ENCODE results near the gene XRCC1.

Gene XRCC1

DNA sequence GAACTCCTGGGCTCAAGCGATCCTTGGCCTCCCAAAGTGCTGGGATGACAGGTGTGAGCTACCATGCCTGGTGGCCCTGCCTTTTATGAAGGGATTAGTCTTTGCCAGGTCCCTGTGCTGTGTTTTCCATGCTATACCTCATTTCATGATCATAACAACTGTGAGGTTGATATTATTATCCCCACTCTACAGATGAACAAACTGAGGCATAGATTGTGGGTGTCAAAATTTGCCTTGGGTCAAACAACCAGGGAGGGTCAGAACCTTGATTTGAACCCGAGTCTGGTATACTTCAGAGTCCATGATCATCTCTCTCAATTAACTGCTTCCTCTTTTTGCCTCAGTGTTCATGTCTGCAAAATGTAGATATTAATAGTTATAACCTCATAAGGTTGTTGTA is 7.2 kb upstream of the XRCC1 start:
- TF ChIP-seq, protein P1, sequence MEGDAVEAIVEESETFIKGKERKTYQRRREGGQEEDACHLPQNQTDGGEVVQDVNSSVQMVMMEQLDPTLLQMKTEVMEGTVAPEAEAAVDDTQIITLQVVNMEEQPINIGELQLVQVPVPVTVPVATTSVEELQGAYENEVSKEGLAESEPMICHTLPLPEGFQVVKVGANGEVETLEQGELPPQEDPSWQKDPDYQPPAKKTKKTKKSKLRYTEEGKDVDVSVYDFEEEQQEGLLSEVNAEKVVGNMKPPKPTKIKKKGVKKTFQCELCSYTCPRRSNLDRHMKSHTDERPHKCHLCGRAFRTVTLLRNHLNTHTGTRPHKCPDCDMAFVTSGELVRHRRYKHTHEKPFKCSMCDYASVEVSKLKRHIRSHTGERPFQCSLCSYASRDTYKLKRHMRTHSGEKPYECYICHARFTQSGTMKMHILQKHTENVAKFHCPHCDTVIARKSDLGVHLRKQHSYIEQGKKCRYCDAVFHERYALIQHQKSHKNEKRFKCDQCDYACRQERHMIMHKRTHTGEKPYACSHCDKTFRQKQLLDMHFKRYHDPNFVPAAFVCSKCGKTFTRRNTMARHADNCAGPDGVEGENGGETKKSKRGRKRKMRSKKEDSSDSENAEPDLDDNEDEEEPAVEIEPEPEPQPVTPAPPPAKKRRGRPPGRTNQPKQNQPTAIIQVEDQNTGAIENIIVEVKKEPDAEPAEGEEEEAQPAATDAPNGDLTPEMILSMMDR (IDR thresholded peaks at IDR 0.05; ENCODE audit: low read depth, low read length): no peak

DNA sequence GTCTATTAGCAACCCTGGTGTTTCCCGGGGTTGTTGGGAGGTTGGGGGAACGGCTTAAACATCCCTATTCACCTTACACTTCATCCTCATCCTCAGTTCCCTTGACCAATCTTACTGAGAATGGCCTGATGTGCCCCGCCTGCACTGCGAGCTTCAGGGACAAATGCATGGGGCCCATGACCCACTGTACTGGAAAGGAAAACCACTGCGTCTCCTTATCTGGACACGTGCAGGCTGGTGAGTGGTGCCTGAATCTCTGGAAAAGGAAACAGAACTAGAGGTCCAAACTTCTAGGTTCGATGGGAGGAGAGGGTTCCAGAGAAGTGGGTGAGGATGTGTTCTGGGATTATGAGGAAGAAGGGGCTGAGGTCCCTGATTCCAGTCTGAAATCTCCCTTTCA is 6.1 kb upstream of the XRCC1 start:
- TF ChIP-seq, protein P1 (IDR thresholded peaks at IDR 0.05; ENCODE audit: low read depth, low read length): no peak

More for the DNA sequence above, 7.2 kb upstream of the XRCC1 start:
- no peak for DNase-seq (ENCODE audit: extremely low read depth, low read depth)

DNA sequence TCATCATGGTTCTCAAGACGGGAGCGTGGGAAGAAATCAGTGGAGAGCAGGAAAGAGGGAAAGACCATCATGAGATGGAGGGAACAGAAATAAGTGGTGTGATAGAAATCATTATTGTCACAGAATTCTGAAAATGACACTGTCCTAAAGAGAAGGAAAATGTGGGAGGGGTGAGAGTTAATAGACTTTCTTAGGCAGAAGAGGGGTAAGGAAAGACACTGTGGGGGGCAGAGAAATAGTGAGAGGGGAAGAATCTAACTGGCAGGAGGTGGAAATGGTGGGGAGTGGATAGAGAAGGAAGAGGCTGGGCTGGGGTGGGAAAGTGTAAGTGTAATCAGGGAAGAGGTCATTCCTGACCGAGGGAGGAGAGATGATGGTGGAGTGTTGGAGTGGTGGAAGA is 3.5 kb upstream of the XRCC1 start:
- DNase-seq (ENCODE audit: extremely low read depth, low read depth): no peak
- TF ChIP-seq, protein P1 (IDR thresholded peaks at IDR 0.05; ENCODE audit: low read depth, low read length): no peak

More for the DNA sequence above, 6.1 kb upstream of the XRCC1 start:
- DNase-seq (ENCODE audit: extremely low read depth, low read depth): no peak

GRCh38 chr19:43575955-43576878 is 890 bp upstream of the XRCC1 start:
- no peak for DNase-seq (ENCODE audit: extremely low read depth, low read depth)
- TF ChIP-seq, protein P1 (IDR thresholded peaks at IDR 0.05; ENCODE audit: low read depth, low read length): no peak

DNA sequence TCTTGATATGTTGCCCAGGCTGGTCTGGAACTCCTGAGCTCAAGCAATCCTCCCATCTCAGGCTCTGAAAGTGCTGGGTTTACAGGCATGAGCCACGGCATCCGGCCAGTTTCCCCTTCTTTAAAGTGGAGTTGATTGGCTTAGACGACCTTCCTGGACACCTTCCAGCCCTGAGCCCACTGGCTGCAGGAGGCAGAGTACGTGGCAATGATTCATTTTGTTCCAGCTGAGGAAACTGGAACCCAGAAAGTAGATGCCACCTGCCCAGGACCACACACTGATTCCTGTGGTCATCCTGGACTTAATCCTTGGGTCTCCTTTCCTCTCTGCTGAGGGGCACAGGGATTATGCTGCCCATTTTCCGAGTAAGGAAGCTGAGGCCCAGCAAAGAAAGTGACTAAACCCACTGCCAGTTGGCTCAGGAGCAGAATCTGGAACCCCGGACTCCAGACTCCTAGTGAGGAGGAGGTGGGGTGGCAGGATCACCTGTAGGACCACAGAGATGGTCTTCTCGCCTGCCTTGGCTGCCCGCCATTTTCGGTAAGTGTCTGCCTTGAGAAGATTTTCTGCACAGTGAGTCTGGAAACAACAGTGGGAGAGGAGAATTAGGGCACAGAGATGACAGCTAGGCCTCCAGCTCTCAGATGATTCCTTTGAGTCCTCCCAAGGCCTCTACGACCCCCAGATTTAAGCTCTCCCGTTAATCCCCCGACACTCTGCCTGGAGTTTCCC is 737 bp downstream of the XRCC1 start:
- TF ChIP-seq, protein P1 (IDR thresholded peaks at IDR 0.05; ENCODE audit: low read depth, low read length): no peak
- no peak for DNase-seq (ENCODE audit: extremely low read depth, low read depth)

GRCh38 chr19:43572171-43572588 is 3.1 kb downstream of the XRCC1 start:
- DNase-seq (ENCODE audit: extremely low read depth, low read depth): no peak
- TF ChIP-seq, protein P1 (IDR thresholded peaks at IDR 0.05; ENCODE audit: low read depth, low read length): no peak

Data from AG09319 (cell line).